Panc1 (cell line): Measurements from ENCODE around the gene LY9. TPM values are rescaled to one million over a fixed set of nuclear protein-coding genes. Genes with fewer than 3 reads are reported as not detected.

Experiments
- ATAC-seq: fragments of 200-7000 bp; cut with Tn5 transposase; 2 replicates; pipeline ENCODE4 v1.9.1; 2020; ENCODE audit warnings: mild to moderate bottlenecking, moderate library complexity
- BruUV-seq: library from RNA; stranded (reverse); fragments of 400-500 nt; replicated peaks from 2 replicates; lab custom pipeline; 2021; lab: Mats Ljungman, UMichigan
- CTCF ChIA-PET: fragments of 300-600 bp; sonication (Branson Sonifier 250); formaldehyde crosslinking; loops from one replicate; lab custom pipeline; 2022; ENCODE audit warnings: antibody characterized with exemption; lab: Charles Lee
- POLR2A ChIA-PET: fragments of 300-600 bp; sonication (Branson Sonifier 250); formaldehyde crosslinking; loops from one replicate; lab custom pipeline; 2022; ENCODE audit warnings: antibody characterized with exemption; lab: Charles Lee
- DNase-seq: peaks from one replicate; pipeline ENCODE4 v3.0.0-alpha.2; 2010; ENCODE audit warnings: low read depth, low spot score
- H3K27ac ChIP-seq: 2 replicates; pipeline ENCODE4 v1.5.1; 2011; ENCODE audit warnings: mild to moderate bottlenecking, low read length, inconsistent platforms
- H3K27me3 ChIP-seq: fragments of 200-500 bp; sonication (Bioruptor generic); 2 replicates; pipeline ENCODE4 v1.6.0; 2014; ENCODE audit warnings: low read length, inconsistent platforms; ENCODE audit not compliant: control insufficient read depth, insufficient read depth
- H3K36me3 ChIP-seq: fragments of 200-500 bp; sonication (Bioruptor generic); 2 replicates; pipeline ENCODE4 v1.5.1; 2014; ENCODE audit warnings: inconsistent platforms, mild to moderate bottlenecking, low read length, moderate library complexity; ENCODE audit not compliant: control insufficient read depth, insufficient read depth
- H3K4me1 ChIP-seq: 2 replicates; pipeline ENCODE4 v1.5.1; 2011; ENCODE audit warnings: inconsistent platforms, mild to moderate bottlenecking, low read length, moderate library complexity; ENCODE audit not compliant: control insufficient read depth, insufficient read depth
- H3K4me3 ChIP-seq, 2 experiments: 2 replicates each; pipeline ENCODE4 v1.5.1; 2011 to 2012; ENCODE audit warnings: low read depth in 2 of 2, low read length in 2 of 2, mild to moderate bottlenecking in 2 of 2, inconsistent platforms in 1 of 2, moderate library complexity in 1 of 2
- H3K9me3 ChIP-seq: fragments of 200-500 bp; sonication (Bioruptor generic); 2 replicates; pipeline ENCODE4 v1.5.1; 2014; ENCODE audit warnings: low read depth, mild to moderate bottlenecking, inconsistent platforms, low read length, moderate library complexity; ENCODE audit not compliant: control insufficient read depth, insufficient read depth
- CTCF ChIP-seq: fragments of 450-650 bp; IDR thresholded peaks from 2 replicates; pipeline ENCODE4 v1.5.1; 2017; ENCODE audit warnings: mild to moderate bottlenecking
- POLR2AphosphoS5 ChIP-seq: IDR thresholded peaks from 2 replicates; pipeline ENCODE4 v1.6.1; 2012; ENCODE audit warnings: mild to moderate bottlenecking, low read depth, low read length, moderate library complexity
- REST ChIP-seq, 2 experiments: IDR thresholded peaks; 2 replicates each; pipeline ENCODE4 v1.6.1; 2011 to 2012; ENCODE audit warnings: low read depth in 2 of 2, control low read depth in 1 of 2, low read length in 1 of 2, mild to moderate bottlenecking in 1 of 2, moderate library complexity in 1 of 2; ENCODE audit not compliant: insufficient read depth in 1 of 2
- SIN3A ChIP-seq: IDR thresholded peaks from 2 replicates; pipeline ENCODE4 v1.6.1; 2012; ENCODE audit warnings: low read depth, mild to moderate bottlenecking, low read length, moderate library complexity, borderline replicate concordance; ENCODE audit not compliant: insufficient read depth
- TCF7L2 ChIP-seq: IDR thresholded peaks from 2 replicates; pipeline ENCODE4 v1.6.1; 2011; ENCODE audit warnings: mild to moderate bottlenecking, low read depth, low read length, inconsistent platforms
- in situ Hi-C: cut with HindIII; loops from 2 replicates; pipeline ENCODE4 v1.10.0; 2016; ENCODE audit warnings: low sequenced_read_pairs, low pct_unique_long_range_greater_than_20kb
- intact Hi-C: fragments of 100-400 bp; cut with micrococcal nuclease; formaldehyde crosslinking; loops from one replicate; pipeline ENCODE4 v1.10.0; 2022; ENCODE audit not compliant: unreplicated experiment
- total RNA-seq: library from RNA; stranded (reverse); gene quantifications from one replicate; pipeline ENCODE4 v1.2.1, GENCODE V29; 2021; ENCODE audit not compliant: unreplicated experiment

The LY9 gene
- total RNA-seq, 1 experiment from 2014 or later: 0.10 TPM

- intact Hi-C loops: loop anchor here (2.0 kb wide), 1 partner anchor 103 kb away; no protein-coding TSS in a partner anchor
- in situ Hi-C loops: no loop called here
- H3K4me3 ChIP-seq: no peak overlapping the region
- no peaks in the 10 kb centered on the region for H3K4me1 ChIP-seq
- no peaks in the 10 kb centered on the region for H3K36me3 ChIP-seq
- H3K9me3 ChIP-seq: no peaks in the 10 kb centered on the region
- ATAC-seq: no peak
- ChIA-PET POLR2A (no interaction called here), CTCF (no interaction called here)
- BruUV-seq: no TSS peak
- DNase-seq: no peak
- no peak overlapping the region for H3K27ac ChIP-seq
- no peak for TF ChIP-seq POLR2AphosphoS5
- no peak for TF ChIP-seq TCF7L2
- TF ChIP-seq CTCF: no peak
- no peak for TF ChIP-seq SIN3A
- no peak for TF ChIP-seq REST (IDR thresholded peaks at IDR 0.05; ENCODE audit: insufficient read depth in 1 of 2, low read depth in 2 of 2, low read length in 1 of 2)
- H3K27me3 ChIP-seq: 0 out of 2 replicates have a peak, but pooled peaks cover 3% of the 10 kb centered on the region
Measured at GRCh38 chr1:160829766-160830165, 33.8 kb downstream of the LY9 start.

DNA sequence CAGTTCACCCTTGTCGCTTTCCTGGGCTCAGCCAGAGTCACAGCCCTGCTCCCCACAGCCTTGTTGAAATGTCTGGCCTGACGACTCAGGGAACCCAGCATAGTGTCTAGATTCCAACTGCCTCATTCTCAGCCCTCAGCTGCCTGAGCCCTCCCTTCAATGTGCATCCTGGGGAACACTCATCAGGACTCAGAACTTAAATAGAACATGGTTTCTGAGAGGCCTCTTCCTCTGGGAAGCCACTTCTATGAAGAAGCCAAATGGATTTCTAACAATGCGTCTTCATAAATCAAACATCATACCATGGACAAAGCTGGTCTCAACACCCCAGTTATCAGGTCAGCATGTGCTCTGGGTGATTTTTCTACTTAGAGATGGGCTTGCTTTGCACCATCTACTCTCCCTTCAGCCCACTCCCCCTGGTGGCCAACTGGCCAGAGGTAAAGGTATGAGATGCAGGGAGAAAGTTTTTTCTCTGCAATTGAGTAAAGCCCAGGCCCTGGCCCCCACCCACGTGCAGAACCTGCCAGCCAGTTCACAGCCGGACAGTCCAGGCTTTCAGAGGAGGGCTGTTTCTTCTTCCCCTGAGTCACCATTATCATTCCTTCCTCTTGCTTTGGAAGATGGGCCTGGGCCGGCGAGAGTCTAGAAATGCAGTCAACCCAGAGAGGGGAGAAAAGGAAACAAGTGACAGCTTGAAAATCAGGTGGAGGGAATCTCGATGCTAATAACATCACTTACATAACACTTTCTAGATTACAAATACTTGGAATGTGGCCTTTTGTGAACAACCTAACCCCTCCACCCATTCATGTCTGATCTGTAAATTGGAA is 34.6 kb downstream of the LY9 start:
- BruUV-seq: no TSS peak
- DNase-seq (peak; percentile 30), ATAC-seq (peak; percentile 85)
- no peak overlapping the region for H3K4me3 ChIP-seq
- intact Hi-C loops (loop anchor here (2.0 kb wide), 1 partner anchor 104 kb away; no protein-coding TSS in a partner anchor), in situ Hi-C loops (no loop called here)
- CTCF ChIA-PET: no interaction called here
- no peak overlapping the region for H3K27ac ChIP-seq
- no peak for TF ChIP-seq SIN3A
- peak; percentile 79 for TF ChIP-seq CTCF
- H3K9me3 ChIP-seq: no peaks in the 10 kb centered on the region
- H3K4me1 ChIP-seq: no peaks in the 10 kb centered on the region
- 0 out of 2 replicates have a peak, but pooled peaks cover 3% of the 10 kb centered on the region for H3K27me3 ChIP-seq
- POLR2A ChIA-PET: no interaction called here
- no peaks in the 10 kb centered on the region for H3K36me3 ChIP-seq
